Panc1 (cell line): ENCODE data around the gene SMTNL1. TPM values are rescaled to one million over a fixed set of nuclear protein-coding genes. Genes with fewer than 3 reads are reported as not detected.

Experiments used
- ATAC-seq: fragments of 200-7000 bp; cut with Tn5 transposase; 2 replicates; pipeline ENCODE4 v1.9.1; 2020; ENCODE audit warnings: mild to moderate bottlenecking, moderate library complexity
- BruUV-seq: library from RNA; stranded (reverse); fragments of 400-500 nt; replicated peaks from 2 replicates; lab custom pipeline; 2021; lab: Mats Ljungman, UMichigan
- CTCF ChIA-PET: fragments of 300-600 bp; sonication (Branson Sonifier 250); formaldehyde crosslinking; loops from one replicate; lab custom pipeline; 2022; ENCODE audit warnings: antibody characterized with exemption; lab: Charles Lee
- POLR2A ChIA-PET: fragments of 300-600 bp; sonication (Branson Sonifier 250); formaldehyde crosslinking; loops from one replicate; lab custom pipeline; 2022; ENCODE audit warnings: antibody characterized with exemption; lab: Charles Lee
- DNase-seq: peaks from one replicate; pipeline ENCODE4 v3.0.0-alpha.2; 2010; ENCODE audit warnings: low read depth, low spot score
- H3K27ac ChIP-seq: 2 replicates; pipeline ENCODE4 v1.5.1; 2011; ENCODE audit warnings: mild to moderate bottlenecking, low read length, inconsistent platforms
- H3K27me3 ChIP-seq: fragments of 200-500 bp; sonication (Bioruptor generic); 2 replicates; pipeline ENCODE4 v1.6.0; 2014; ENCODE audit warnings: low read length, inconsistent platforms; ENCODE audit not compliant: control insufficient read depth, insufficient read depth
- H3K36me3 ChIP-seq: fragments of 200-500 bp; sonication (Bioruptor generic); 2 replicates; pipeline ENCODE4 v1.5.1; 2014; ENCODE audit warnings: inconsistent platforms, mild to moderate bottlenecking, low read length, moderate library complexity; ENCODE audit not compliant: control insufficient read depth, insufficient read depth
- H3K4me1 ChIP-seq: 2 replicates; pipeline ENCODE4 v1.5.1; 2011; ENCODE audit warnings: inconsistent platforms, mild to moderate bottlenecking, low read length, moderate library complexity; ENCODE audit not compliant: control insufficient read depth, insufficient read depth
- H3K4me3 ChIP-seq, 2 experiments: 2 replicates each; pipeline ENCODE4 v1.5.1; 2011 to 2012; ENCODE audit warnings: low read depth in 2 of 2, low read length in 2 of 2, mild to moderate bottlenecking in 2 of 2, inconsistent platforms in 1 of 2, moderate library complexity in 1 of 2
- H3K9me3 ChIP-seq: fragments of 200-500 bp; sonication (Bioruptor generic); 2 replicates; pipeline ENCODE4 v1.5.1; 2014; ENCODE audit warnings: low read depth, mild to moderate bottlenecking, inconsistent platforms, low read length, moderate library complexity; ENCODE audit not compliant: control insufficient read depth, insufficient read depth
- POLR2AphosphoS5 ChIP-seq: IDR thresholded peaks from 2 replicates; pipeline ENCODE4 v1.6.1; 2012; ENCODE audit warnings: mild to moderate bottlenecking, low read depth, low read length, moderate library complexity
- SIN3A ChIP-seq: IDR thresholded peaks from 2 replicates; pipeline ENCODE4 v1.6.1; 2012; ENCODE audit warnings: low read depth, mild to moderate bottlenecking, low read length, moderate library complexity, borderline replicate concordance; ENCODE audit not compliant: insufficient read depth
- TCF7L2 ChIP-seq: IDR thresholded peaks from 2 replicates; pipeline ENCODE4 v1.6.1; 2011; ENCODE audit warnings: mild to moderate bottlenecking, low read depth, low read length, inconsistent platforms
- in situ Hi-C: cut with HindIII; loops from 2 replicates; pipeline ENCODE4 v1.10.0; 2016; ENCODE audit warnings: low sequenced_read_pairs, low pct_unique_long_range_greater_than_20kb
- intact Hi-C: fragments of 100-400 bp; cut with micrococcal nuclease; formaldehyde crosslinking; loops from one replicate; pipeline ENCODE4 v1.10.0; 2022; ENCODE audit not compliant: unreplicated experiment
- total RNA-seq: library from RNA; stranded (reverse); gene quantifications from one replicate; pipeline ENCODE4 v1.2.1, GENCODE V29; 2021; ENCODE audit not compliant: unreplicated experiment
- TF ChIP-seq, protein P1 (sequence below), 2 experiments: IDR thresholded peaks; 2 replicates each; pipeline ENCODE4 v1.6.1; 2011 to 2012; ENCODE audit warnings: low read depth in 2 of 2, control low read depth in 1 of 2, low read length in 1 of 2, mild to moderate bottlenecking in 1 of 2, moderate library complexity in 1 of 2; ENCODE audit not compliant: insufficient read depth in 1 of 2
- TF ChIP-seq, protein P2 (sequence below): fragments of 450-650 bp; IDR thresholded peaks from 2 replicates; pipeline ENCODE4 v1.5.1; 2017; ENCODE audit warnings: mild to moderate bottlenecking

The SMTNL1 gene
- total RNA-seq, 1 experiment from 2014 or later = not detected

DNA sequence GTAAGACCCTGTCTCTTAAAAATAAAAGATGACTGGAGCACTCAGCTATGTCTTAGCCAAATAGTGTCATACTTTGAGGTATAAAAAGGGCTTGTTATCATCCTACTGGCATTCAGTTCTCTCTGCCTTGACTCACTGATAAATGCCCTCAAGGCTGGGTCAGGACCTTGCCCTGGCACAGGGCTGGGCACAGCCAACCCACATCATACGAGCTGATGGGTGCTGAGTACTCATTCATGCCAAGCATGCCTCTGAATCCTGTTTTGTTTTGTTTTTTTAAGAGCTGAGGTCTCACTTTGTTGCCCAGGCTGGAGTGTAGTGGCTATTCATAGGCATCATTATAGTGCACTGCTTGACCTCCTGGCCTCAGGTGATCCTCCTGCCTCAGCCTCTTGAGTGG is 1.9 kb downstream of the SMTNL1 start:
- ChIA-PET POLR2A (no interaction called here), CTCF (no interaction called here)
- BruUV-seq = no TSS peak
- no peak overlapping the region for H3K27ac ChIP-seq
- H3K4me1 ChIP-seq = no peaks in the 10 kb centered on the region
- TF ChIP-seq, protein P1, sequence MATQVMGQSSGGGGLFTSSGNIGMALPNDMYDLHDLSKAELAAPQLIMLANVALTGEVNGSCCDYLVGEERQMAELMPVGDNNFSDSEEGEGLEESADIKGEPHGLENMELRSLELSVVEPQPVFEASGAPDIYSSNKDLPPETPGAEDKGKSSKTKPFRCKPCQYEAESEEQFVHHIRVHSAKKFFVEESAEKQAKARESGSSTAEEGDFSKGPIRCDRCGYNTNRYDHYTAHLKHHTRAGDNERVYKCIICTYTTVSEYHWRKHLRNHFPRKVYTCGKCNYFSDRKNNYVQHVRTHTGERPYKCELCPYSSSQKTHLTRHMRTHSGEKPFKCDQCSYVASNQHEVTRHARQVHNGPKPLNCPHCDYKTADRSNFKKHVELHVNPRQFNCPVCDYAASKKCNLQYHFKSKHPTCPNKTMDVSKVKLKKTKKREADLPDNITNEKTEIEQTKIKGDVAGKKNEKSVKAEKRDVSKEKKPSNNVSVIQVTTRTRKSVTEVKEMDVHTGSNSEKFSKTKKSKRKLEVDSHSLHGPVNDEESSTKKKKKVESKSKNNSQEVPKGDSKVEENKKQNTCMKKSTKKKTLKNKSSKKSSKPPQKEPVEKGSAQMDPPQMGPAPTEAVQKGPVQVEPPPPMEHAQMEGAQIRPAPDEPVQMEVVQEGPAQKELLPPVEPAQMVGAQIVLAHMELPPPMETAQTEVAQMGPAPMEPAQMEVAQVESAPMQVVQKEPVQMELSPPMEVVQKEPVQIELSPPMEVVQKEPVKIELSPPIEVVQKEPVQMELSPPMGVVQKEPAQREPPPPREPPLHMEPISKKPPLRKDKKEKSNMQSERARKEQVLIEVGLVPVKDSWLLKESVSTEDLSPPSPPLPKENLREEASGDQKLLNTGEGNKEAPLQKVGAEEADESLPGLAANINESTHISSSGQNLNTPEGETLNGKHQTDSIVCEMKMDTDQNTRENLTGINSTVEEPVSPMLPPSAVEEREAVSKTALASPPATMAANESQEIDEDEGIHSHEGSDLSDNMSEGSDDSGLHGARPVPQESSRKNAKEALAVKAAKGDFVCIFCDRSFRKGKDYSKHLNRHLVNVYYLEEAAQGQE (IDR thresholded peaks at IDR 0.05; ENCODE audit: insufficient read depth in 1 of 2, low read depth in 2 of 2, low read length in 1 of 2) = no peak
- TF ChIP-seq TCF7L2 (no peak), SIN3A (no peak), POLR2AphosphoS5 (no peak)
- TF ChIP-seq, protein P2, sequence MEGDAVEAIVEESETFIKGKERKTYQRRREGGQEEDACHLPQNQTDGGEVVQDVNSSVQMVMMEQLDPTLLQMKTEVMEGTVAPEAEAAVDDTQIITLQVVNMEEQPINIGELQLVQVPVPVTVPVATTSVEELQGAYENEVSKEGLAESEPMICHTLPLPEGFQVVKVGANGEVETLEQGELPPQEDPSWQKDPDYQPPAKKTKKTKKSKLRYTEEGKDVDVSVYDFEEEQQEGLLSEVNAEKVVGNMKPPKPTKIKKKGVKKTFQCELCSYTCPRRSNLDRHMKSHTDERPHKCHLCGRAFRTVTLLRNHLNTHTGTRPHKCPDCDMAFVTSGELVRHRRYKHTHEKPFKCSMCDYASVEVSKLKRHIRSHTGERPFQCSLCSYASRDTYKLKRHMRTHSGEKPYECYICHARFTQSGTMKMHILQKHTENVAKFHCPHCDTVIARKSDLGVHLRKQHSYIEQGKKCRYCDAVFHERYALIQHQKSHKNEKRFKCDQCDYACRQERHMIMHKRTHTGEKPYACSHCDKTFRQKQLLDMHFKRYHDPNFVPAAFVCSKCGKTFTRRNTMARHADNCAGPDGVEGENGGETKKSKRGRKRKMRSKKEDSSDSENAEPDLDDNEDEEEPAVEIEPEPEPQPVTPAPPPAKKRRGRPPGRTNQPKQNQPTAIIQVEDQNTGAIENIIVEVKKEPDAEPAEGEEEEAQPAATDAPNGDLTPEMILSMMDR = no peak
- no peak overlapping the region for H3K4me3 ChIP-seq
- no peaks in the 10 kb centered on the region for H3K9me3 ChIP-seq
- no peaks in the 10 kb centered on the region for H3K36me3 ChIP-seq
- H3K27me3 ChIP-seq = no peaks in the 10 kb centered on the region
- in situ Hi-C loops = no loop called here
- ATAC-seq = no peak
- intact Hi-C loops = no loop called here
- DNase-seq = no peak

DNA sequence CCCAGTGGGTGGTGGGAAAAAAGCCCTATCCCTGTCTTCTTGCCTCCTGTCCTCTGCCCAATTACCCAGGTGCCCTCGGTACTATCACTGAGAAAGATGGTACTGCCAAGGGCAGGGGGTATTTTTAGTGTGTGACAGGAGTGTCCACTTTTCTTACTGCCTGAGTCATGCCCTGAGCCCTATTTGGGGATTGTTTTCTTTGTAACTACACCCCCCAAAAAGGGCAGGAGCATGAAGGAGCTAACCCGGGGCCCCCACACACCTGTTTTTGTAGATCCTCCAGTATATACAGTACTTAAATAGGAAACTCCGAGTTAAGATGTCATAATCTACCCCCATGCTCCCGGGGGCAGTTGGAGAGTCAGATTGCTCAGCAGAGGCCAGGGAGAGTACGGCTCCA is 3.8 kb downstream of the SMTNL1 start:
- H3K4me1 ChIP-seq = no peaks in the 10 kb centered on the region
- no peaks in the 10 kb centered on the region for H3K36me3 ChIP-seq
- no peak for ATAC-seq
- TF ChIP-seq SIN3A = no peak
- CTCF ChIA-PET = interaction anchor here (0.7 kb wide), 1 partner anchor 16 kb away, joined by 3 read pairs; no protein-coding TSS in a partner anchor
- BruUV-seq = no TSS peak
- no peak overlapping the region for H3K27ac ChIP-seq
- POLR2A ChIA-PET = no interaction called here
- intact Hi-C loops = no loop called here
- H3K9me3 ChIP-seq = no peaks in the 10 kb centered on the region
- H3K4me3 ChIP-seq = no peak overlapping the region
- H3K27me3 ChIP-seq = no peaks in the 10 kb centered on the region
- DNase-seq = no peak
- in situ Hi-C loops = no loop called here

DNA sequence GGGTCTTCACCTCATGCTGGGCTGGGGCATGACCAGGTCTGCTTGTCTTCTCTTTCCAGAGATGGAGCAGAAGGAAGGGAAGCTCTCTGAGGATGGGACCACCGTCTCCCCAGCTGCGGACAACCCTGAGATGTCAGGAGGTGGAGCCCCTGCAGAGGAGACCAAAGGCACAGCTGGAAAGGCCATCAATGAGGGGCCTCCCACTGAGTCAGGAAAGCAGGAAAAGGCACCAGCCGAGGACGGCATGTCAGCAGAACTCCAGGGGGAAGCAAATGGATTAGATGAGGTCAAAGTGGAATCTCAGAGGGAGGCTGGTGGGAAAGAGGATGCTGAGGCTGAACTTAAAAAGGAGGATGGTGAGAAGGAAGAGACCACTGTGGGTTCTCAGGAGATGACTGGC is 5.2 kb downstream of the SMTNL1 start:
- in situ Hi-C loops = no loop called here
- ATAC-seq = no peak

More for the DNA sequence above, 5.2 kb downstream of the SMTNL1 start:
- Histone ChIP-seq H3K36me3 (no peaks in the 10 kb centered on the region), H3K27me3 (no peaks in the 10 kb centered on the region), H3K9me3 (no peaks in the 10 kb centered on the region), H3K4me1 (no peaks in the 10 kb centered on the region), H3K27ac (no peak overlapping the region), H3K4me3 (no peak overlapping the region)
- BruUV-seq = no TSS peak
- DNase-seq = no peak
- POLR2A ChIA-PET = no interaction called here
- CTCF ChIA-PET = no interaction called here
- TF ChIP-seq SIN3A (no peak), TCF7L2 (no peak), POLR2AphosphoS5 (no peak)
- TF ChIP-seq, protein P1 (IDR thresholded peaks at IDR 0.05; ENCODE audit: insufficient read depth in 1 of 2, low read depth in 2 of 2, low read length in 1 of 2) = no peak
- TF ChIP-seq, protein P2 = no peak
- intact Hi-C loops = no loop called here
